ENCODE measurements around the gene SLC5A7. TPM values are rescaled to one million over a fixed set of nuclear protein-coding genes. Genes with fewer than 3 reads are reported as not detected.

Gene SLC5A7
- total RNA-seq, 2 donors from 2014 or later: 0.14 TPM; not detected in 1

GRCh38 chr2:108013305-108013704 is 27.0 kb downstream of the SLC5A7 start:
- H3K36me3 ChIP-seq: no peaks in the 10 kb centered on the region
- no peak for DNase-seq (ENCODE audit: low spot score)
- ATAC-seq (ENCODE audit: insufficient number of reproducible peaks, low FRiP score, low read depth): no peak
- no peaks in the 10 kb centered on the region for H3K4me1 ChIP-seq (ENCODE audit: control insufficient read depth in 1 of 2, low read depth in 2 of 2)
- H3K4me3 ChIP-seq: no peak overlapping the region
- peaks cover 7% of the 10 kb centered on the region for H3K9me3 ChIP-seq
- no peaks in the 10 kb centered on the region for H3K27me3 ChIP-seq (replicated peaks; ENCODE audit: insufficient read depth)
- no peak overlapping the region for H3K27ac ChIP-seq
- TF ChIP-seq, protein P1, sequence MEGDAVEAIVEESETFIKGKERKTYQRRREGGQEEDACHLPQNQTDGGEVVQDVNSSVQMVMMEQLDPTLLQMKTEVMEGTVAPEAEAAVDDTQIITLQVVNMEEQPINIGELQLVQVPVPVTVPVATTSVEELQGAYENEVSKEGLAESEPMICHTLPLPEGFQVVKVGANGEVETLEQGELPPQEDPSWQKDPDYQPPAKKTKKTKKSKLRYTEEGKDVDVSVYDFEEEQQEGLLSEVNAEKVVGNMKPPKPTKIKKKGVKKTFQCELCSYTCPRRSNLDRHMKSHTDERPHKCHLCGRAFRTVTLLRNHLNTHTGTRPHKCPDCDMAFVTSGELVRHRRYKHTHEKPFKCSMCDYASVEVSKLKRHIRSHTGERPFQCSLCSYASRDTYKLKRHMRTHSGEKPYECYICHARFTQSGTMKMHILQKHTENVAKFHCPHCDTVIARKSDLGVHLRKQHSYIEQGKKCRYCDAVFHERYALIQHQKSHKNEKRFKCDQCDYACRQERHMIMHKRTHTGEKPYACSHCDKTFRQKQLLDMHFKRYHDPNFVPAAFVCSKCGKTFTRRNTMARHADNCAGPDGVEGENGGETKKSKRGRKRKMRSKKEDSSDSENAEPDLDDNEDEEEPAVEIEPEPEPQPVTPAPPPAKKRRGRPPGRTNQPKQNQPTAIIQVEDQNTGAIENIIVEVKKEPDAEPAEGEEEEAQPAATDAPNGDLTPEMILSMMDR (IDR thresholded peaks at IDR 0.05): no peak

GRCh38 chr2:108022628-108023027 is 36.3 kb downstream of the SLC5A7 start:
- Histone ChIP-seq H3K27me3 (replicated peaks; ENCODE audit: insufficient read depth) (no peaks in the 10 kb centered on the region), H3K4me3 (no peak overlapping the region), H3K9me3 (no peaks in the 10 kb centered on the region), H3K27ac (no peak overlapping the region), H3K4me1 (ENCODE audit: control insufficient read depth in 1 of 2, low read depth in 2 of 2) (no peaks in the 10 kb centered on the region), H3K36me3 (no peaks in the 10 kb centered on the region)
- ATAC-seq (ENCODE audit: insufficient number of reproducible peaks, low FRiP score, low read depth) (no peak), DNase-seq (ENCODE audit: low spot score) (no peak)
- TF ChIP-seq, protein P1 (IDR thresholded peaks at IDR 0.05): no peak

DNA sequence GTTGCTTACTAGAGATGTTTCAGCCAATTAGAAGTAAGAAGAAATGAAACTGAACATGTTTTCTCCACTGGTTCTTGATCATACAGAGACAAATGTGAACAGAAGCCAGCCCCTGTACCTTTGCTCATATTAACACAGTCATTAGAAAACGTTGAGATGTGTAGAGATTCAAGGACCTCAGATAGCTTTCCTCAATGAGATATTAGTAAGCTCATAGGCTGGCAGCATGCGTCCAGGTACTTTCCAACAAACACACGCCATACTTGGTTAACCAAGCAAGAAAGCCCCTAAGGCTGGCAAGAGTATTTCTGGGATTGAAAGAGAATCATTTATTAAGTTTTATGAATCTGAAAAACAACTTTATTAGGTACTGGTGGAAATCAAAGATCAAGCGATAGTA is 37.5 kb downstream of the SLC5A7 start:
- Histone ChIP-seq H3K4me1 (ENCODE audit: control insufficient read depth in 1 of 2, low read depth in 2 of 2) (no peaks in the 10 kb centered on the region), H3K36me3 (no peaks in the 10 kb centered on the region), H3K27me3 (replicated peaks; ENCODE audit: insufficient read depth) (no peaks in the 10 kb centered on the region), H3K9me3 (no peaks in the 10 kb centered on the region), H3K27ac (no peak overlapping the region), H3K4me3 (no peak overlapping the region)
- ATAC-seq (ENCODE audit: insufficient number of reproducible peaks, low FRiP score, low read depth) (no peak), DNase-seq (ENCODE audit: low spot score) (no peak)
- TF ChIP-seq, protein P1 (IDR thresholded peaks at IDR 0.05): no peak

GRCh38 chr2:108026092-108026794 is 39.9 kb downstream of the SLC5A7 start:
- ATAC-seq (ENCODE audit: insufficient number of reproducible peaks, low FRiP score, low read depth) (no peak), DNase-seq (ENCODE audit: low spot score) (no peak)
- Histone ChIP-seq H3K27ac (no peak overlapping the region), H3K36me3 (no peaks in the 10 kb centered on the region), H3K9me3 (no peaks in the 10 kb centered on the region), H3K4me3 (no peak overlapping the region), H3K4me1 (ENCODE audit: control insufficient read depth in 1 of 2, low read depth in 2 of 2) (no peaks in the 10 kb centered on the region), H3K27me3 (replicated peaks; ENCODE audit: insufficient read depth) (no peaks in the 10 kb centered on the region)
- TF ChIP-seq, protein P1 (IDR thresholded peaks at IDR 0.05): no peak

GRCh38 chr2:108029496-108029895 is 43.2 kb downstream of the SLC5A7 start:
- no peaks in the 10 kb centered on the region for H3K4me1 ChIP-seq (ENCODE audit: control insufficient read depth in 1 of 2, low read depth in 2 of 2)
- ATAC-seq (ENCODE audit: insufficient number of reproducible peaks, low FRiP score, low read depth) (no peak), DNase-seq (ENCODE audit: low spot score) (no peak)
- TF ChIP-seq, protein P1 (IDR thresholded peaks at IDR 0.05): no peak
- H3K36me3 ChIP-seq: no peaks in the 10 kb centered on the region
- no peaks in the 10 kb centered on the region for H3K27me3 ChIP-seq (replicated peaks; ENCODE audit: insufficient read depth)
- no peak overlapping the region for H3K4me3 ChIP-seq
- no peak overlapping the region for H3K27ac ChIP-seq
- H3K9me3 ChIP-seq: no peaks in the 10 kb centered on the region
